HEK293 (cell line): ENCODE measurements around the gene ZDHHC6.

Source experiments
- CTCF ChIA-PET: fragments of 350-600 bp; formaldehyde crosslinking; extraction: SDS; loops from one replicate; lab custom pipeline; 2021; ENCODE audit warnings: antibody characterized with exemption; lab: Yijun Ruan, JAX
- POLR2A ChIA-PET: fragments of 300-600 bp; formaldehyde crosslinking; extraction: SDS; loops from one replicate; lab custom pipeline; 2020; ENCODE audit warnings: antibody characterized with exemption, inconsistent platforms; lab: Yijun Ruan, JAX
- H3K27ac ChIP-seq: fragments of 200-500 bp; sonication (Bioruptor generic); 2 replicates; pipeline ENCODE4 v1.5.1; 2014; ENCODE audit warnings: low read depth, low read length, control low read depth, inconsistent platforms; ENCODE audit errors: extremely low read depth
- H3K36me3 ChIP-seq, 2 experiments: fragments of 200-500 bp in 1 of 2; sonication (Bioruptor generic) in 1 of 2; 1 replicate in 1 of 2; 2 replicates in 1 of 2; pipeline ENCODE4 v1.5.1; 2014 to 2017; ENCODE audit warnings: inconsistent platforms in 2 of 2, low read length in 2 of 2; ENCODE audit not compliant: control insufficient read depth in 2 of 2, insufficient read depth in 1 of 2
- H3K4me1 ChIP-seq: fragments of 200-500 bp; sonication (Bioruptor generic); 2 replicates; pipeline ENCODE4 v1.5.1; 2014; ENCODE audit warnings: mild to moderate bottlenecking, low read length, inconsistent platforms; ENCODE audit not compliant: control insufficient read depth, insufficient read depth
- H3K4me3 ChIP-seq: 2 replicates; pipeline ENCODE4 v1.5.1; 2011; ENCODE audit warnings: low read depth, mild to moderate bottlenecking, control low read depth, low read length, moderate library complexity
- H3K9me3 ChIP-seq: fragments of 200-500 bp; sonication (Bioruptor generic); 2 replicates; pipeline ENCODE4 v1.5.1; 2014; ENCODE audit warnings: low read depth, low read length, inconsistent platforms; ENCODE audit not compliant: control insufficient read depth, insufficient read depth
- KLF1 ChIP-seq: fragments of 450-650 bp; formaldehyde crosslinking; IDR thresholded peaks from 2 replicates; pipeline ENCODE4 v1.5.1; 2016; ENCODE audit warnings: missing biosample characterization, missing genetic modification characterization
- MZF1 ChIP-seq: fragments of 450-650 bp; formaldehyde crosslinking; IDR thresholded peaks from 2 replicates; pipeline ENCODE4 v1.5.1; 2017; ENCODE audit warnings: missing biosample characterization, missing genetic modification characterization, borderline replicate concordance
- OSR2 ChIP-seq: fragments of 450-650 bp; formaldehyde crosslinking; IDR thresholded peaks from 2 replicates; pipeline ENCODE4 v1.5.1; 2016; ENCODE audit warnings: missing biosample characterization, missing genetic modification characterization
- OVOL3 ChIP-seq: fragments of 450-650 bp; formaldehyde crosslinking; IDR thresholded peaks from 2 replicates; pipeline ENCODE4 v1.5.1; 2016; ENCODE audit warnings: missing biosample characterization, missing genetic modification characterization
- SALL2 ChIP-seq: fragments of 450-650 bp; formaldehyde crosslinking; IDR thresholded peaks from 2 replicates; pipeline ENCODE4 v1.5.0; 2017; ENCODE audit warnings: missing biosample characterization, mild to moderate bottlenecking, missing genetic modification characterization, borderline replicate concordance
- YY1 ChIP-seq: fragments of 450-650 bp; formaldehyde crosslinking; IDR thresholded peaks from 2 replicates; pipeline ENCODE4 v1.5.1; 2018; ENCODE audit warnings: missing biosample characterization, missing genetic modification characterization
- ZNF140 ChIP-seq: fragments of 450-650 bp; formaldehyde crosslinking; IDR thresholded peaks from 2 replicates; pipeline ENCODE4 v1.5.1; 2016; ENCODE audit warnings: missing biosample characterization, missing genetic modification characterization
- ZNF18 ChIP-seq: fragments of 450-650 bp; formaldehyde crosslinking; IDR thresholded peaks from 2 replicates; pipeline ENCODE4 v1.5.1; 2016; ENCODE audit warnings: missing biosample characterization, missing genetic modification characterization
- ZNF266 ChIP-seq: fragments of 450-650 bp; formaldehyde crosslinking; IDR thresholded peaks from 2 replicates; pipeline ENCODE4 v1.5.1; 2016; ENCODE audit warnings: missing biosample characterization, missing genetic modification characterization, low read depth
- ZNF324 ChIP-seq: fragments of 450-650 bp; formaldehyde crosslinking; IDR thresholded peaks from 2 replicates; pipeline ENCODE4 v1.5.1; 2016; ENCODE audit warnings: missing biosample characterization, missing genetic modification characterization
- ZNF354C ChIP-seq: fragments of 450-650 bp; formaldehyde crosslinking; IDR thresholded peaks from 2 replicates; pipeline ENCODE4 v1.5.1; 2016; ENCODE audit warnings: missing biosample characterization, missing genetic modification characterization, low read depth, borderline replicate concordance
- ZNF501 ChIP-seq: fragments of 450-650 bp; formaldehyde crosslinking; IDR thresholded peaks from 2 replicates; pipeline ENCODE4 v1.5.1; 2016; ENCODE audit warnings: missing biosample characterization, missing genetic modification characterization
- ZNF514 ChIP-seq: fragments of 450-650 bp; formaldehyde crosslinking; IDR thresholded peaks from 2 replicates; pipeline ENCODE4 v1.5.1; 2016; ENCODE audit warnings: missing biosample characterization, missing genetic modification characterization
- ZNF558 ChIP-seq: fragments of 450-650 bp; formaldehyde crosslinking; IDR thresholded peaks from 2 replicates; pipeline ENCODE4 v1.5.1; 2016; ENCODE audit warnings: missing biosample characterization, missing genetic modification characterization
- ZNF624 ChIP-seq: fragments of 450-650 bp; formaldehyde crosslinking; IDR thresholded peaks from 2 replicates; pipeline ENCODE4 v1.5.1; 2017; ENCODE audit warnings: missing biosample characterization, missing genetic modification characterization
- ZNF660 ChIP-seq: fragments of 450-650 bp; IDR thresholded peaks from 2 replicates; pipeline ENCODE4 v1.5.1; 2018; ENCODE audit warnings: missing biosample characterization, mild to moderate bottlenecking, missing genetic modification characterization
- ZNF837 ChIP-seq: fragments of 450-650 bp; formaldehyde crosslinking; IDR thresholded peaks from 2 replicates; pipeline ENCODE4 v1.5.1; 2016; ENCODE audit warnings: missing biosample characterization, missing genetic modification characterization
- ZNF843 ChIP-seq: fragments of 450-650 bp; formaldehyde crosslinking; IDR thresholded peaks from 2 replicates; pipeline ENCODE4 v1.5.1; 2016; ENCODE audit warnings: missing biosample characterization, missing genetic modification characterization
- ZSCAN5A ChIP-seq: fragments of 450-650 bp; formaldehyde crosslinking; IDR thresholded peaks from 2 replicates; pipeline ENCODE4 v1.5.1; 2016; ENCODE audit warnings: missing biosample characterization, missing genetic modification characterization
- TF ChIP-seq, protein P1 (sequence below): fragments of 450-650 bp; formaldehyde crosslinking; IDR thresholded peaks from 2 replicates; pipeline ENCODE4 v1.5.1; 2017; ENCODE audit warnings: missing biosample characterization, missing genetic modification characterization

ZDHHC6 gene

GRCh38 chr10:112397592-112397991, 49.1 kb downstream of the ZDHHC6 start:
- no peak for TF ChIP-seq ZNF514
- TF ChIP-seq ZNF140 (tag by site-specific recombination): no peak
- TF ChIP-seq ZNF324 (tag by site-specific recombination): no peak
- Histone ChIP-seq H3K27ac (no peak overlapping the region), H3K36me3 (no peaks in the 10 kb centered on the region), H3K4me1 (no peaks in the 10 kb centered on the region), H3K9me3 (no peaks in the 10 kb centered on the region), H3K4me3 (no peak overlapping the region)
- ChIA-PET CTCF (interaction anchor here (1.1 kb wide), 1 partner anchor 11 kb away, joined by 3 read pairs; no protein-coding TSS in a partner anchor), POLR2A (no interaction called here)

GRCh38 chr10:112395809-112396530, 50.7 kb downstream of the ZDHHC6 start:
- H3K4me1 ChIP-seq: no peaks in the 10 kb centered on the region
- H3K4me3 ChIP-seq: no peak overlapping the region
- CTCF ChIA-PET: no interaction called here
- TF ChIP-seq ZNF624 (tag by site-specific recombination) (no peak), ZNF354C (tag by site-specific recombination) (no peak)
- H3K27ac ChIP-seq: no peak overlapping the region
- H3K36me3 ChIP-seq: no peaks in the 10 kb centered on the region
- H3K9me3 ChIP-seq: no peaks in the 10 kb centered on the region
- POLR2A ChIA-PET: no interaction called here

- H3K27ac ChIP-seq: no peak overlapping the region
- CTCF ChIA-PET: no interaction called here
- TF ChIP-seq ZNF266 (tag by site-specific recombination) (no peak), ZNF558 (tag by site-specific recombination) (no peak), YY1 (no peak), SALL2 (tag by site-specific recombination) (no peak), ZNF660 (tag by site-specific recombination) (no peak), ZSCAN5A (tag by site-specific recombination) (no peak), ZNF837 (tag by site-specific recombination) (no peak), OVOL3 (tag by site-specific recombination) (no peak), KLF1 (tag by site-specific recombination) (no peak), OSR2 (no peak), MZF1 (tag by site-specific recombination) (no peak), ZNF501 (tag by site-specific recombination) (no peak), ZNF843 (tag by site-specific recombination) (no peak), ZNF18 (no peak)
- TF ChIP-seq, protein P1, sequence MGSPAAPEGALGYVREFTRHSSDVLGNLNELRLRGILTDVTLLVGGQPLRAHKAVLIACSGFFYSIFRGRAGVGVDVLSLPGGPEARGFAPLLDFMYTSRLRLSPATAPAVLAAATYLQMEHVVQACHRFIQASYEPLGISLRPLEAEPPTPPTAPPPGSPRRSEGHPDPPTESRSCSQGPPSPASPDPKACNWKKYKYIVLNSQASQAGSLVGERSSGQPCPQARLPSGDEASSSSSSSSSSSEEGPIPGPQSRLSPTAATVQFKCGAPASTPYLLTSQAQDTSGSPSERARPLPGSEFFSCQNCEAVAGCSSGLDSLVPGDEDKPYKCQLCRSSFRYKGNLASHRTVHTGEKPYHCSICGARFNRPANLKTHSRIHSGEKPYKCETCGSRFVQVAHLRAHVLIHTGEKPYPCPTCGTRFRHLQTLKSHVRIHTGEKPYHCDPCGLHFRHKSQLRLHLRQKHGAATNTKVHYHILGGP (tag by site-specific recombination): no peak
- no peaks in the 10 kb centered on the region for H3K36me3 ChIP-seq
- no peak overlapping the region for H3K4me3 ChIP-seq
- POLR2A ChIA-PET: no interaction called here
- no peaks in the 10 kb centered on the region for H3K4me1 ChIP-seq
- H3K9me3 ChIP-seq: no peaks in the 10 kb centered on the region
Measured at GRCh38 chr10:112394475-112394875, 52.2 kb downstream of the ZDHHC6 start.
